Smooth muscle cell (in vitro differentiated cells): Measurements from ENCODE around the gene TMEM63A. TPM values are rescaled to one million over a fixed set of nuclear protein-coding genes. Genes with fewer than 3 reads are reported as not detected.

ENCODE experiments used
- DNase-seq: peaks from one replicate; lab custom pipeline; 2025; ENCODE audit not compliant: unreplicated experiment; lab: John Stamatoyannopoulos, UW
- H2AFZ ChIP-seq: fragments of 200-600 bp; sonication (generic); 2 replicates; pipeline ENCODE4 v1.6.0; 2016; ENCODE audit warnings: antibody characterized with exemption, low read depth, mild to moderate bottlenecking
- H3F3A ChIP-seq: fragments of 200-600 bp; sonication (generic); 2 replicates; pipeline ENCODE4 v1.6.0; 2017; ENCODE audit warnings: antibody characterized with exemption, low read depth
- H3K27ac ChIP-seq: fragments of 200-600 bp; sonication (generic); 2 replicates; pipeline ENCODE4 v1.5.1; 2016; ENCODE audit warnings: low read depth, mild to moderate bottlenecking
- H3K27me3 ChIP-seq: fragments of 200-600 bp; sonication (generic); 2 replicates; pipeline ENCODE4 v1.6.1; 2016; ENCODE audit warnings: low read depth, mild to moderate bottlenecking
- H3K36me3 ChIP-seq: fragments of 200-600 bp; sonication (generic); 2 replicates; pipeline ENCODE4 v1.5.1; 2016; ENCODE audit warnings: low read depth
- H3K4me1 ChIP-seq: fragments of 200-600 bp; sonication (generic); 2 replicates; pipeline ENCODE4 v1.5.1; 2016; ENCODE audit warnings: low read depth
- H3K4me2 ChIP-seq: fragments of 200-600 bp; sonication (generic); 2 replicates; pipeline ENCODE4 v1.6.0; 2016; ENCODE audit warnings: mild to moderate bottlenecking
- H3K4me3 ChIP-seq: fragments of 200-600 bp; sonication (generic); 2 replicates; pipeline ENCODE4 v1.5.1; 2016; ENCODE audit warnings: mild to moderate bottlenecking
- H3K79me2 ChIP-seq: fragments of 200-600 bp; sonication (generic); 2 replicates; pipeline ENCODE4 v1.6.0; 2016; ENCODE audit warnings: low read depth, mild to moderate bottlenecking
- H3K9ac ChIP-seq: fragments of 200-600 bp; sonication (generic); 2 replicates; pipeline ENCODE4 v1.6.0; 2016; ENCODE audit warnings: low read depth
- H3K9me3 ChIP-seq: fragments of 200-600 bp; sonication (generic); replicated peaks from 2 replicates; pipeline ENCODE4 v1.5.1; 2016; ENCODE audit warnings: low read depth
- H4K20me1 ChIP-seq: fragments of 200-600 bp; sonication (generic); 2 replicates; pipeline ENCODE4 v1.6.0; 2016; ENCODE audit warnings: low read depth
- WGBS: methylation state at CpG from one replicate; pipeline ENCODE4 v1.1.7; 2016; ENCODE audit warnings: low lambda C conversion rate; 5-methylcytosine and 5-hydroxymethylcytosine counted together
- polyA plus RNA-seq: library from polyadenylated mRNA; unstranded; fragments of >200 nt; fragmentation: Nextera tagmentation; extraction: Ambion mirVana; gene quantifications from 2 replicates; pipeline ENCODE4 v1.2.1, GENCODE V29; 2016
- total RNA-seq: library from RNA; depleted of rRNA; stranded (reverse); fragments of >200 nt; gene quantifications from 2 replicates; pipeline ENCODE4 v1.2.3, GENCODE V29; 2014
- TF ChIP-seq, protein P1 (sequence below): fragments of 200-600 bp; sonication (generic); IDR thresholded peaks from 2 replicates; pipeline ENCODE4 v1.5.1; 2017; ENCODE audit warnings: borderline replicate concordance, mild to moderate bottlenecking, antibody characterized with exemption; ENCODE audit not compliant: insufficient read depth, poor library complexity, severe bottlenecking

TMEM63A gene
- total and polyA plus RNA-seq, 2 experiments from 2014 or later: 10.9 to 12.0 TPM

DNA sequence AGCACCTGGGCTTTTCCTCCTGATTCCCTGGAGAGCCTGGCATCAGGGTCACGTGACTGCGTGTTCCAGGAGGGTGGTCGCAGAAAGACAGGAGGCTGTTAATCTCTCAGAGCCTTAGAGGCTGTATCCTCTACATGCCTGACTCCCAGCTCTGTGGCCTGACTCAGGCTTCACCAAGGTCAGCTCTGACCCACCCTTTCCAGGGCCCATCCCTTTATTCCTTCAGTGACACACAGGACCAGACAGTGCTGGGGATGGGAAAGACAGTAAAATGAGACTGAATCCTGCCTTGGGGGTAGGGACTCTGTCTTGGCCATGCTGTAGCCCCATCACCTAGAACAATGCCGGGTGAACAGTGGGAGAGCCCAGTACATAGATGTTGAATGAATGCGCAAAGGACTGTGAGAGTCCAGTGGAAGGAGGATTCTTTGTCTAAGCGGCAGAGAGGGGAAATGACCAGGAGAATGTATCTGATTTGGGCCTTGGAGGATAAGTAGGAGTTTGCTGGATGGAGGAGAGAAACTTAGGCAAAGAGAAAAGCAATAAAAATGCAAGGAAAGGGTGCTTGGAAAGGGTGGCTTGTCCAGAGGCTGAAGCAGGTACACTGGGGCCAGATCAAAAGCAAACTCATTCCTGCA lies 39.3 kb downstream of the TMEM63A start:
- Histone ChIP-seq H3K9ac (no peak overlapping the region), H3K4me2 (no peak overlapping the region), H3K4me3 (no peak overlapping the region), H3K4me1 (no peaks in the 10 kb centered on the region), H3K27me3 (no peaks in the 10 kb centered on the region), H3F3A (no peaks in the 10 kb centered on the region), H3K36me3 (no peaks in the 10 kb centered on the region), H2AFZ (no peak overlapping the region), H3K79me2 (no peaks in the 10 kb centered on the region), H4K20me1 (no peaks in the 10 kb centered on the region), H3K27ac (no peak overlapping the region), H3K9me3 (no peaks in the 10 kb centered on the region)
- WGBS: 89% methylated on average over 6 of the region's 6 CpGs
- no peak for DNase-seq
- TF ChIP-seq, protein P1, sequence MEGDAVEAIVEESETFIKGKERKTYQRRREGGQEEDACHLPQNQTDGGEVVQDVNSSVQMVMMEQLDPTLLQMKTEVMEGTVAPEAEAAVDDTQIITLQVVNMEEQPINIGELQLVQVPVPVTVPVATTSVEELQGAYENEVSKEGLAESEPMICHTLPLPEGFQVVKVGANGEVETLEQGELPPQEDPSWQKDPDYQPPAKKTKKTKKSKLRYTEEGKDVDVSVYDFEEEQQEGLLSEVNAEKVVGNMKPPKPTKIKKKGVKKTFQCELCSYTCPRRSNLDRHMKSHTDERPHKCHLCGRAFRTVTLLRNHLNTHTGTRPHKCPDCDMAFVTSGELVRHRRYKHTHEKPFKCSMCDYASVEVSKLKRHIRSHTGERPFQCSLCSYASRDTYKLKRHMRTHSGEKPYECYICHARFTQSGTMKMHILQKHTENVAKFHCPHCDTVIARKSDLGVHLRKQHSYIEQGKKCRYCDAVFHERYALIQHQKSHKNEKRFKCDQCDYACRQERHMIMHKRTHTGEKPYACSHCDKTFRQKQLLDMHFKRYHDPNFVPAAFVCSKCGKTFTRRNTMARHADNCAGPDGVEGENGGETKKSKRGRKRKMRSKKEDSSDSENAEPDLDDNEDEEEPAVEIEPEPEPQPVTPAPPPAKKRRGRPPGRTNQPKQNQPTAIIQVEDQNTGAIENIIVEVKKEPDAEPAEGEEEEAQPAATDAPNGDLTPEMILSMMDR: no peak

DNA sequence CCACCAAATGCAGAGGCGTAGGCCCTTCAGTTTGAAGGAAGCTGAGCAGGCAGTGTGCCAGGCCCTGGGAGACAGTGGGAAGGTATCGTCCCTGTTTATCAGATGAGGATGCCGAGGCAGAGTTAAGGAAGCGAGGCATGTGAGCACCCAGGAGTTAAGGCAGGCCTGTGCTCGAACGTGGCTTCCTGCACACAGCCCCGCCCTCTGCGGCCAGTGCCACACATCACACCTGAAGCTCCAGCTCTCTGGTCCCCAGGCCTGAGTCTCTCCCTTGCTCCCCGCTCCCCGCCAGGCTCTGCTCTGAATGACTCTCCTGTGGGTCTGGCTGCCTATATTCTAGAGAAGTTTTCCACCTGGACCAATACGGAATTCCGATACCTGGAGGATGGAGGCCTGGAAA lies 40.1 kb downstream of the TMEM63A start:
- Histone ChIP-seq H3K4me2 (no peak overlapping the region), H3K36me3 (no peaks in the 10 kb centered on the region), H4K20me1 (no peaks in the 10 kb centered on the region), H3K4me3 (no peak overlapping the region), H3F3A (no peaks in the 10 kb centered on the region), H3K9me3 (no peaks in the 10 kb centered on the region), H3K27me3 (no peaks in the 10 kb centered on the region), H3K9ac (no peak overlapping the region), H3K27ac (no peak overlapping the region), H3K4me1 (no peaks in the 10 kb centered on the region), H2AFZ (no peak overlapping the region), H3K79me2 (no peaks in the 10 kb centered on the region)
- TF ChIP-seq, protein P1: no peak
- DNase-seq: no peak
- WGBS: 95% methylated on average over 12 of the region's 12 CpGs

DNA sequence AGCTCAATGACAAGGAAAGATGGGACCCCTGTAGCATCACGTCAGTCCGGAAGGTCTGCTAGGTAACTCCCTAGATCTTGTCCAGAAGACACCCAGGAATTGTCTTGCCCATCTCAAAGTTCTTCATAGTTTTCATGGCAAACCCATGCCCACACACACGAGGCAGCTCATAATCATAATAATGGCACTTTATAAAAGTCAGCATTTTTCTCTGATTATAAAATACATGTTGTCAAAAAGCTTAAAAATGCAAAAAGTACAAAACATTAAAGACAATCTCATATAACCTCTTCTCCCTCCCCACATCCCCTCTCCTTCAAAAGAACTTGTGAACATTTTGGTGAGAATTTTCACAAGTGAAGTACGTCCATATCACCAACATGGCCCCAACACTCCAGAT lies 41.5 kb downstream of the TMEM63A start:
- Histone ChIP-seq H3K4me1 (no peaks in the 10 kb centered on the region), H3F3A (no peaks in the 10 kb centered on the region), H4K20me1 (no peaks in the 10 kb centered on the region), H3K79me2 (no peaks in the 10 kb centered on the region), H3K4me3 (no peak overlapping the region), H3K9ac (no peak overlapping the region), H3K27me3 (no peaks in the 10 kb centered on the region), H2AFZ (no peak overlapping the region), H3K27ac (no peak overlapping the region), H3K9me3 (no peaks in the 10 kb centered on the region), H3K4me2 (no peak overlapping the region), H3K36me3 (no peaks in the 10 kb centered on the region)
- no peak for DNase-seq
- TF ChIP-seq, protein P1: no peak
- 98% methylated on average over 4 of the region's 4 CpGs for WGBS

DNA sequence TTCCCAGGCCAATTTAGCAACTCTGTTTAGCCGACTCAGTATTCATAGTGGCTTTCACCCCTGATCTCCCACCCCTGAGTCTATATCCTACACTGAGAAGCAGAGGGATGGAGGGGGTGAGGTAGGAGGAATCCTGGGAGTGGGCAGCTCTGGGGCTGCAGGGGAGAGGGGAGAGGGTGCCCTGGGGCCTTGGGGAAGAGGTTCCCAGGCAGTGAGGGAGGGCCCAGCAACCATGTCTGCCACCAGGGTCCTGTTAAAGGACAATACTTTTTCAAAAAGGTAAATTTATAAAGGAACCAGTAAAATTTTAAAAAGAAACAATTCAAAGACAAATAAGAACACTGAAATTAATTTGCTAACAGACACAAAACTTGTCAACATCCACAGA lies 42.0 kb downstream of the TMEM63A start:
- no peaks in the 10 kb centered on the region for H3K27me3 ChIP-seq
- H3K36me3 ChIP-seq: no peaks in the 10 kb centered on the region
- no peaks in the 10 kb centered on the region for H3K79me2 ChIP-seq
- no peaks in the 10 kb centered on the region for H3K9me3 ChIP-seq
- H3K4me3 ChIP-seq: no peak overlapping the region
- WGBS: 96% methylated on average over 1 of the region's 1 CpG
- no peak overlapping the region for H3K4me2 ChIP-seq
- H2AFZ ChIP-seq: no peak overlapping the region
- H3F3A ChIP-seq: no peaks in the 10 kb centered on the region
- H3K4me1 ChIP-seq: no peaks in the 10 kb centered on the region
- no peaks in the 10 kb centered on the region for H4K20me1 ChIP-seq
- no peak overlapping the region for H3K27ac ChIP-seq
- DNase-seq: no peak
- TF ChIP-seq, protein P1: no peak
- no peak overlapping the region for H3K9ac ChIP-seq
